ENCODE measurements around the gene MYH9.

DNA sequence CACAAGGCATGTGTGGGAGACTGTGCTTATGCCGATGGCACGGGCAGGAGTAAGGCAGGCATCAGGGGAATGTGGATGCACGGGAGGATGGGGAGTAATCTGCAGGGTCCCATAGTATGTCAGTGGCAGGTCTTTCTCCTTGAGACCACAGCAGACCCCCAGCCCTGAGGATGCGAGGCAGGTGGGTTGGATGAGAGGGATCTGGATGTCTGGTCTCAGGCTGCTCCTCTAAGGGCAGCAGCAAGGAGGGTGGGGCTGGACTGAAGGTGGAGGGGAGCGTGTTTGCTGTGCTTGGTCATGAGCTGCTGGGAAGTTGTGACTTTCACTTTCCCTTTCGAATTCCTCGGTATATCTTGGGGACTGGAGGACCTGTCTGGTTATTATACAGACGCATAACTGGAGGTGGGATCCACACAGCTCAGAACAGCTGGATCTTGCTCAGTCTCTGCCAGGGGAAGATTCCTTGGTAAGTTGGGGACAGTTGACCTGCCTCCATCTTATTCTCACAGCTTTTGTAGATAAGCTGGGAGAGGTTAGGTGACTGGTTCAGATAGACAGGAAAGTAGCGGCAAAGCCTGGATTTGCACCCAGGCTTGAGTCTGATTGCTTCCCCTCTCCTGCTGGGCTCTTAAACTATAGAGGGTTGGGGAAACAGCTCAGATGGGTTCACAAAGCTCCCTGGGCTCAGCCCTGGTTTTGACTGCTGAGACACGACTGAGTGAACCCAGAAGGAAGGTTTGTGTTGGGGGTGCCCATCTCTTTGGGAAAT, 134.8 kb downstream of the MYH9 start, which contains the start of gene APOL1:
- no peak for TF ChIP-seq EZH2phosphoT487 (IDR thresholded peaks at IDR 0.05; ENCODE audit: borderline replicate concordance, low read depth, low read length)
- TF ChIP-seq, protein P1, sequence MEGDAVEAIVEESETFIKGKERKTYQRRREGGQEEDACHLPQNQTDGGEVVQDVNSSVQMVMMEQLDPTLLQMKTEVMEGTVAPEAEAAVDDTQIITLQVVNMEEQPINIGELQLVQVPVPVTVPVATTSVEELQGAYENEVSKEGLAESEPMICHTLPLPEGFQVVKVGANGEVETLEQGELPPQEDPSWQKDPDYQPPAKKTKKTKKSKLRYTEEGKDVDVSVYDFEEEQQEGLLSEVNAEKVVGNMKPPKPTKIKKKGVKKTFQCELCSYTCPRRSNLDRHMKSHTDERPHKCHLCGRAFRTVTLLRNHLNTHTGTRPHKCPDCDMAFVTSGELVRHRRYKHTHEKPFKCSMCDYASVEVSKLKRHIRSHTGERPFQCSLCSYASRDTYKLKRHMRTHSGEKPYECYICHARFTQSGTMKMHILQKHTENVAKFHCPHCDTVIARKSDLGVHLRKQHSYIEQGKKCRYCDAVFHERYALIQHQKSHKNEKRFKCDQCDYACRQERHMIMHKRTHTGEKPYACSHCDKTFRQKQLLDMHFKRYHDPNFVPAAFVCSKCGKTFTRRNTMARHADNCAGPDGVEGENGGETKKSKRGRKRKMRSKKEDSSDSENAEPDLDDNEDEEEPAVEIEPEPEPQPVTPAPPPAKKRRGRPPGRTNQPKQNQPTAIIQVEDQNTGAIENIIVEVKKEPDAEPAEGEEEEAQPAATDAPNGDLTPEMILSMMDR (conservative IDR thresholded peaks at IDR 0.05; ENCODE audit: low read length) = no peak
